ENCODE data around the gene MAGEF1.

DNA sequence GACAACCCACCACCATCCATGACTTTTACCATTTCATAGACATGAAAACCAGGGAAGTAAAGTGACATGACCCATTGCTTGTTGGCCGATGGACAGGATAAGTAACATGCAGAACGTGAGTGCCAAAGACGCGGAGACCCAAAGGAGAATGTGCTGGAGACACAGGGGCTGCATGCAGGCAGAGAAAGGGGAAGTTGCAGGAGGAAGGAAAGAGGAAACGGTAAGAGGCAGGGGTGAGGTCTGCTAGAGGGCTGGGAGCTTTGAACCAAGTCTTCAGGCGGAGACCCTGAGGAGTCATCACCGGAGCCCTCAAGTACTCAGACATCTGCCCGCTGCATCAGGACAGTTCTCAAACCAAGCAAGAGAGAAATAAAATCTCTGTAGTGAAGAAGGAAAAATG is 34.9 kb downstream of the MAGEF1 start:
- TF ChIP-seq, protein P1, sequence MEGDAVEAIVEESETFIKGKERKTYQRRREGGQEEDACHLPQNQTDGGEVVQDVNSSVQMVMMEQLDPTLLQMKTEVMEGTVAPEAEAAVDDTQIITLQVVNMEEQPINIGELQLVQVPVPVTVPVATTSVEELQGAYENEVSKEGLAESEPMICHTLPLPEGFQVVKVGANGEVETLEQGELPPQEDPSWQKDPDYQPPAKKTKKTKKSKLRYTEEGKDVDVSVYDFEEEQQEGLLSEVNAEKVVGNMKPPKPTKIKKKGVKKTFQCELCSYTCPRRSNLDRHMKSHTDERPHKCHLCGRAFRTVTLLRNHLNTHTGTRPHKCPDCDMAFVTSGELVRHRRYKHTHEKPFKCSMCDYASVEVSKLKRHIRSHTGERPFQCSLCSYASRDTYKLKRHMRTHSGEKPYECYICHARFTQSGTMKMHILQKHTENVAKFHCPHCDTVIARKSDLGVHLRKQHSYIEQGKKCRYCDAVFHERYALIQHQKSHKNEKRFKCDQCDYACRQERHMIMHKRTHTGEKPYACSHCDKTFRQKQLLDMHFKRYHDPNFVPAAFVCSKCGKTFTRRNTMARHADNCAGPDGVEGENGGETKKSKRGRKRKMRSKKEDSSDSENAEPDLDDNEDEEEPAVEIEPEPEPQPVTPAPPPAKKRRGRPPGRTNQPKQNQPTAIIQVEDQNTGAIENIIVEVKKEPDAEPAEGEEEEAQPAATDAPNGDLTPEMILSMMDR (IDR thresholded peaks at IDR 0.05): no peak
- no peak for TF ChIP-seq POLR2A (IDR thresholded peaks at IDR 0.05)
- no peak for TF ChIP-seq POLR2AphosphoS5 (IDR thresholded peaks at IDR 0.05)

Data from transverse colon (tissue), 4 donors.